Tibial nerve (tissue), 4 donors: ENCODE results near the gene GCFC2. TPM values are rescaled to one million over a fixed set of nuclear protein-coding genes. Genes with fewer than 3 reads are reported as not detected.

Experiments
- DNase-seq, 2 donors: peaks; one replicate each; pipeline ENCODE4 v3.0.0-alpha.2; 2019; ENCODE audit warnings: low spot score in 2 of 2
- H3K27ac ChIP-seq, 4 donors: fragments of 200-600 bp; sonication (generic) in 3 of 4; one replicate each; pipeline ENCODE4 v1.5.1; 2017 to 2019; ENCODE audit warnings: mild to moderate bottlenecking in 1 of 4
- H3K27me3 ChIP-seq, 2 donors: fragments of 200-600 bp; sonication (generic) in 1 of 2; one replicate each; pipeline versions ENCODE4 v1.5.1 to v1.6.0; 2017 to 2019
- H3K36me3 ChIP-seq, 3 donors: fragments of 200-600 bp; sonication (generic); one replicate each; pipeline ENCODE4 v1.5.1; 2018 to 2019
- H3K4me1 ChIP-seq, 4 donors: fragments of 200-600 bp; sonication (generic) in 3 of 4; one replicate each; pipeline ENCODE4 v1.5.1; 2017 to 2019
- H3K4me3 ChIP-seq, 4 donors: fragments of 200-600 bp; sonication (generic) in 3 of 4; one replicate each; pipeline ENCODE4 v1.5.1; 2017 to 2019; ENCODE audit warnings: mild to moderate bottlenecking in 1 of 4, moderate library complexity in 1 of 4
- H3K9me3 ChIP-seq, 4 donors: fragments of 200-600 bp; sonication (generic) in 3 of 4; one replicate each; pipeline ENCODE4 v1.5.1; 2017 to 2019
- CTCF ChIP-seq, 5 experiments: fragments of 200-600 bp in 3 of 5; fragments of 450-650 bp in 2 of 5; sonication (generic) in 3 of 5; IDR thresholded peaks; one replicate each; pipeline ENCODE4 v1.5.1; 2016 to 2019; ENCODE audit warnings: antibody characterized with exemption in 5 of 5, mild to moderate bottlenecking in 3 of 5, moderate library complexity in 2 of 5
- EP300 ChIP-seq, 2 donors: sonication (generic); formaldehyde crosslinking; IDR thresholded peaks; one replicate each; pipeline ENCODE4 v1.6.1; 2017; ENCODE audit warnings: antibody characterized with exemption in 2 of 2, mild to moderate bottlenecking in 1 of 2
- POLR2A ChIP-seq, 2 donors: fragments of 450-650 bp; IDR thresholded peaks; one replicate each; pipeline ENCODE4 v1.6.1; 2017; ENCODE audit warnings: antibody characterized with exemption in 2 of 2, mild to moderate bottlenecking in 2 of 2, moderate library complexity in 2 of 2
- WGBS, 2 donors: methylation state at CpG; one replicate each; pipeline ENCODE4 v1.1.5; 2018; 5-methylcytosine and 5-hydroxymethylcytosine counted together
- total RNA-seq, 4 donors: library from RNA; depleted of rRNA; stranded (reverse); fragments of >200 nt; gene quantifications; one replicate each; pipeline ENCODE4 v1.1.0, GENCODE V29; 2016

GCFC2 gene
- total RNA-seq, 4 donors from 2014 or later: 30.6 to 75.6 (median 45.3) TPM

- no peaks in the 10 kb centered on the region for H3K9me3 ChIP-seq
- DNase-seq: no peak
- no peaks in the 10 kb centered on the region for H3K4me1 ChIP-seq
- no peak overlapping the region for H3K27ac ChIP-seq
- 76 to 91% methylated on average over 6 of the region's 6 CpGs for WGBS, 2 donors
- peaks cover 0 to 76% (median 0%) of the 10 kb centered on the region in 3 donors for H3K36me3 ChIP-seq
- H3K27me3 ChIP-seq: no peaks in the 10 kb centered on the region
- H3K4me3 ChIP-seq: no peak overlapping the region
- TF ChIP-seq POLR2A (IDR thresholded peaks at IDR 0.05) (no peak), CTCF (IDR thresholded peaks at IDR 0.05) (no peak), EP300 (IDR thresholded peaks at IDR 0.05) (no peak)
These were observed 43.8 kb downstream of the GCFC2 start for GRCh38 chr2:75666911-75667310.

GRCh38 chr2:75657798-75658197 lies 52.9 kb downstream of the GCFC2 start:
- no peak for DNase-seq
- Histone ChIP-seq H3K27me3 (no peaks in the 10 kb centered on the region), H3K4me3 (no peak overlapping the region), H3K36me3 (peaks cover 3 to 99% (median 10%) of the 10 kb centered on the region in 3 donors), H3K9me3 (peaks cover 0 to 26% (median 0%) of the 10 kb centered on the region in 4 donors), H3K27ac (no peak overlapping the region), H3K4me1 (no peaks in the 10 kb centered on the region)
- no peak for TF ChIP-seq POLR2A (IDR thresholded peaks at IDR 0.05)
- TF ChIP-seq CTCF (IDR thresholded peaks at IDR 0.05): no peak
- no peak for TF ChIP-seq EP300 (IDR thresholded peaks at IDR 0.05)

- Histone ChIP-seq H3K27ac (no peak overlapping the region), H3K9me3 (peaks cover 0 to 26% (median 0%) of the 10 kb centered on the region in 4 donors), H3K4me1 (no peaks in the 10 kb centered on the region), H3K27me3 (no peaks in the 10 kb centered on the region), H3K36me3 (peaks cover under 1 to 100% (median 12%) of the 10 kb centered on the region in 3 donors), H3K4me3 (no peak overlapping the region)
- no peak for DNase-seq
- TF ChIP-seq EP300 (IDR thresholded peaks at IDR 0.05): no peak
- TF ChIP-seq POLR2A (IDR thresholded peaks at IDR 0.05): no peak
- TF ChIP-seq CTCF (IDR thresholded peaks at IDR 0.05): no peak
- WGBS, 2 donors: 97% methylated on average over 1 of the region's 1 CpG
These were observed 54.2 kb downstream of the GCFC2 start for GRCh38 chr2:75656563-75656962.

- WGBS, 2 donors: 88% methylated on average over 1 of the region's 1 CpG
- peaks cover 0 to 100% (median 12%) of the 10 kb centered on the region in 3 donors for H3K36me3 ChIP-seq
- TF ChIP-seq POLR2A (IDR thresholded peaks at IDR 0.05): no peak
- TF ChIP-seq CTCF (IDR thresholded peaks at IDR 0.05): no peak
- TF ChIP-seq EP300 (IDR thresholded peaks at IDR 0.05): no peak
These were observed 54.9 kb downstream of the GCFC2 start for GRCh38 chr2:75655861-75656260.

GRCh38 chr2:75654012-75654411 lies 56.7 kb downstream of the GCFC2 start:
- Histone ChIP-seq H3K27ac (no peak overlapping the region), H3K9me3 (peaks cover 0 to 11% (median 0%) of the 10 kb centered on the region in 4 donors), H3K36me3 (peaks cover 0 to 99% (median 12%) of the 10 kb centered on the region in 3 donors), H3K4me1 (peaks cover 0 to 9% (median 0%) of the 10 kb centered on the region in 4 donors), H3K4me3 (no peak overlapping the region), H3K27me3 (no peaks in the 10 kb centered on the region)
- TF ChIP-seq CTCF (IDR thresholded peaks at IDR 0.05) (no peak), POLR2A (IDR thresholded peaks at IDR 0.05) (no peak), EP300 (IDR thresholded peaks at IDR 0.05) (no peak)
- DNase-seq: no peak
- 90 to 97% methylated on average over 2 of the region's 2 CpGs for WGBS, 2 donors

More at GRCh38 chr2:75655861-75656260, 54.9 kb downstream of the GCFC2 start:
- Histone ChIP-seq H3K9me3 (peaks cover 0 to 26% (median 0%) of the 10 kb centered on the region in 4 donors), H3K4me1 (no peaks in the 10 kb centered on the region), H3K27me3 (no peaks in the 10 kb centered on the region), H3K4me3 (no peak overlapping the region), H3K27ac (no peak overlapping the region)
- DNase-seq: no peak
